ENCODE results near the gene INPP5A.

INPP5A gene

DNA sequence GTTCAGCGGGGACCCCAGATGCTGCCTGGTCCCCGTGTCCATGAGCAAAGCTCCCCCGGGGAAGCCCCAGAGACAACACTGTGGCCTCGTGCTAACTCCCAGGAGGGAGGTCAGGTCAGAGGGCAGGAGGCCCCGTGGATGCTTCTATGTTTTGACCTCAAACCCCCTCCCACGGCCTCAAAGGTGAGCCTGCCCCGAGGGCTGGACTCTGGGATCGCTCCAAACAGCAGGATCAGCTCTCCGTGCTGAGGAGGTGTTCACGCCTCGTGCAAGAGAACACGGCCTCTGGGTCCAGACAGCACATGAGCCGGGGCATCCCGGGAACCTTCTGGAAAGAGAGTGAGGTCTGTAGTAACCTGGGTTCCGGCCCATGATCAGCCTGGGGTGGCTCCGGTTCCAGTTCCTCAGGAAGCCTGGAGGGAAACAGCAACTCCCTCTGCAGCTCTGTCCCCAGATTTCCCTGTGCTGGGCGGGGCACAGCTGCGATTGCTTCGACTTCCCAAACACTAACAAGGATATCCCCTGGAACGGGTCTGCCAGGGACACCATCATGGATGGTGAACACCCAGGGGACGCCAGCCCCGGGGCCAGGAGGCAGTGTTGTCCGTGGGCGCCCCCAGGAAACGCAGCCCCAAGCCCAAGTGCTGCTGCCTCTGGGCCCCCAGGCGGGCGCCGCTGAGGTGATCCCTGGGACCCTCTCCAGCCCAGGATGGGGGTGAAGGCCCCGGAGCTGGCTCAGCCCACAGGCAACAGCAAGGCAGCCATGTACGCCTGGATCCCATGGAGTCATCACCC, 18.0 kb upstream of the INPP5A start:
- DNase-seq: no peak

- DNase-seq: no peak
Observed at GRCh38 chr10:132520177-132520811, 17.3 kb upstream of the INPP5A start.

GRCh38 chr10:132521041-132521465, 16.5 kb upstream of the INPP5A start:
- DNase-seq: no peak

- no peak for DNase-seq
Observed at GRCh38 chr10:132521466-132522102, 16.0 kb upstream of the INPP5A start.

- no peak for DNase-seq
Observed at GRCh38 chr10:132522521-132523411, 14.8 kb upstream of the INPP5A start.

GRCh38 chr10:132523561-132524442, 13.8 kb upstream of the INPP5A start:
- DNase-seq: no peak

DNA sequence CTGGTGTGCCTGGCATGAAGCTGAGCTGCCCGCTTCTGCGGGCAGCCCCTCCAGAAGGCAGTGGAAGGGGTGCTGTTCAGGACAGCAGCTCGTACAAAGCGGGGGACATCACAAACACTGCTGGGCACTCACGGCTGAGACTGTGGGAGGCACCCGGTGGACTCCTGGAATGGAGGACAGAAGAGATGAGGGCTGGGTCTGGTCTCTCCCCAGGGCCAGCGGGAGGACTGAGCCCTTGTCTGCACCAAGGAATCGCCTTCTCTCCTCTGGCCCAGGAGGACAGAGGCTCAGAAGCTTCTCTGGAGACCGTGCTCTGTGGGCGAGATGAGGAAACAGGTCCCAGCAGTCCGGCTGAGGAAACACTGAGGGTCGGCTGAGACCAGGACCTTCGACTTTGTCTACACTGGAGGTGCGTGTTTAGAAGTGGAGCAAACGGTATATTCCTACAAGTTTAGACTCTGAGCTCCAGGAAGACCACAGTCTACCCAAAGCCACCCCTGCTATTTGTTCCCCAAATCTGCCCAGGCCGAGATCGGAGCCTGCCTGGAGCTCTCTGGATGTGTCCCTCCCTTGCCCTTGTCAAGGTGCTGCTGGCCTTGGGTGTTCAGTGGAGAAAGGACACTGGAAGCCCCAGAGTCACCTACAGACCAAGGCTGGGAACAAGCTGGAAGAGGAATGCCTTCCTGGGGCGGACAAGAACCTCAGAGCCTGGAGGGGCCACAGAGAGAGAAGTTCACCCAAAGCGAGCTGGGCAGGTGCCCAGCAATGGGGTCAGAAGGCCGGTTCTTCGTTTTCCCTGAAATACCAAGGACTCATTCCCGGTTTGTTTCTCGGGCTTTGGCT, 12.9 kb upstream of the INPP5A start:
- no peak for DNase-seq

DNA sequence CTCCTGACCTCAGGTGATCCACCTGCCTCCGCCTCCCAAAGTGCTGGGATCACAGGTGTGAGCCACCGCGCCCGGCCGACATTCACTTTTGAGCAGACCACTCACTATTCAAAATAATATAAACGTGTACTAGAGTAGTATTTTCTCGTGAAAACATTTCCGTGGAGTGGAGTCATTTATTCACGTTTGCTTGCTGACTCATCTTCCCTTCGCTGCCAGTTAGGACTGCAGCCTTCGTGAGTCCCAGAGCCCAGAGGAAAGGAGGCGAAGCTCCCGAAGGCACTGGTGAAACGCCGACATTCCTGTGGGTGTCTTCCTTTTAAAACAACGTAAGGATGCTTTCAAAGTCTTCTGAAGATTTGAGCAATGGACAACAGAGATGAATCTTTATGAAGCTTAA, 10.9 kb upstream of the INPP5A start:
- no peak for DNase-seq

GRCh38 chr10:132527339-132528063, 10.1 kb upstream of the INPP5A start:
- no peak for DNase-seq

DNA sequence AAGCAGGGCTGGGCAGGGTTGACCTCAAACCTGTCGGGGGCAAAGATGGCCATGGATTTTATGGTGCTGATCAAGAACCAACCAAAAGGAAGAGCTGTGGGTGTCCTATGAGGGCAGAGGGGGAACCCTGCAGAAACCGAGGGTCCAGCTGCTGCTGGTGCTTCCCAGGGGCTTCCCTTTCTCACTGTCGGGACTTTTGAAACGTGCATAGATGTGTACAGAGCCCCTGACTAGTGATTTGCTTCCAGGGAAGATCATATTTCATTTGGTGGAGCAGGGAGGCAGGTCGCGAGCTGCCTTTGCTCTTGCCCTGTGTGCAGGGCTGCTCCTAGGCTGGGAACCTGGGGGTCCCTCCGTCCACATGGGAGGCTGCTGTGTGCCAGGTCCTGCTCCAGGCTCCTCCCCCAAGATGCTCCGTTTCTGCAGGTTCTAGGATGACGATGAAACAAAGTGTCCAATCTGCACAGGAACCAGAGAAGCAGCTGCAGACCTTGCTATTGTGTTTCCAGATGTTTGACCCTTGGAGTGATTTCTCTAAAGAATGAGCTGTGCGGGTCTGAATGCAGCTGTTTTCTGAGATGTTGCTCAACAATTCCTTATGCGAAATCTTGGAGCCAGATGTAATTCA, 9.4 kb upstream of the INPP5A start:
- DNase-seq: no peak

DNA sequence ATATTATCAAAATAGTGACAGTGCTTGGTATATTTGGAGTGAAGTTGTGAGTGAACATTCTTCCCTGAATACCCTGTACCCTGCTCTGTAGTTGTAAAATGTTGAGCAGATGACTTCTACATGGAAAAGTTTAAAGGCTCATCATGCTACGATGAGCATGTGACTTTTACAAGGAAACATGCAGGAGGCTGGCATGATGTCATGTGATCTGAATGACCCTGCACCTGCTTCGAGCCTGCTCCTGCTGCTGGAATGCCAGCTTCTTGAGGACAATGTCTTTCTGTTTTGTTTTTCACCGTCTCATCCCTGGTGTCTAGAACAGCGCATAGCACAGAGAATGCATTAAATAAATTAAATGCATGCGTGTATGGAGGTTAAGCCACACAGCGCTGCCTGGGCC, 5.4 kb upstream of the INPP5A start:
- no peak for DNase-seq

DNA sequence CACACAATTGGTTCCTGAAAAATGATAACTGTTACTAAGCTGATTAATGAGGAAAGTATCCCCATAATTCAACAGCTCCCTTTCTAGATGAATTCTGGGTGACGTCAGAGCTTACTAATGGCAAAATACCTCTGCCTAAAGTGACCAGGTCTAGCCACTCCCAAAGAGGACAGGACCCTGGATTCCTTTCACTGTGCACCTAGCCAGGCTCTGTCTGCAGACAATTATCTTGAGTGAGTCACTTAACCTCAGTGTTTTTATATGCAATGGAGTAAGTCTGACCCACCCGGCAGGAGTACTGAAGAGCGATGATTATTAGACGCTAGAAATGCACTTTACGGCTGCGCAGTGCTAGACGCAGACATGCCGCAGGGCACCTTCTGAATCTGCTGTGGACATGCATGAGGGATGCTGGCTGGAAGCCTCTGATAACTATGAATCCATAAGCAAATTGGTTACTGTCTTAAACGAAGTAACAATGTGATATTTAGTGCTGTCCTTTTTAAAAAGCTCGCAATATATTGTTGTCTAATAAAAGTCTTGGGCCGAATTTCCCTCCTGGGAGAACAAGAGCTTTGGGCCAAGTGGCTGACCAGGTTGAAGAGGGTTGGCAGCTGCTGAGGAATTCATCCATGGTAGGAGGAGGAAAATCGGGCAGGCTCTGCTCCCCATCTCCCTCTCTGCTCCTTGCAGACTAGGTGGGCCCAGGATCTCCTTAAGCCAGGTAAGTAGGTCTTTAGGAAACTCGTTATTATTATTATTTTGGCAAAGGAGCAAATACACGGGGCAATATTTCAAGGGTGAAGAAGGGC, 4.6 kb upstream of the INPP5A start:
- DNase-seq: peak; percentile 62

- DNase-seq: no peak
Observed at GRCh38 chr10:132533571-132534260, 3.9 kb upstream of the INPP5A start.

GRCh38 chr10:132534391-132535064, 3.1 kb upstream of the INPP5A start:
- DNase-seq: peak; percentile 21

DNA sequence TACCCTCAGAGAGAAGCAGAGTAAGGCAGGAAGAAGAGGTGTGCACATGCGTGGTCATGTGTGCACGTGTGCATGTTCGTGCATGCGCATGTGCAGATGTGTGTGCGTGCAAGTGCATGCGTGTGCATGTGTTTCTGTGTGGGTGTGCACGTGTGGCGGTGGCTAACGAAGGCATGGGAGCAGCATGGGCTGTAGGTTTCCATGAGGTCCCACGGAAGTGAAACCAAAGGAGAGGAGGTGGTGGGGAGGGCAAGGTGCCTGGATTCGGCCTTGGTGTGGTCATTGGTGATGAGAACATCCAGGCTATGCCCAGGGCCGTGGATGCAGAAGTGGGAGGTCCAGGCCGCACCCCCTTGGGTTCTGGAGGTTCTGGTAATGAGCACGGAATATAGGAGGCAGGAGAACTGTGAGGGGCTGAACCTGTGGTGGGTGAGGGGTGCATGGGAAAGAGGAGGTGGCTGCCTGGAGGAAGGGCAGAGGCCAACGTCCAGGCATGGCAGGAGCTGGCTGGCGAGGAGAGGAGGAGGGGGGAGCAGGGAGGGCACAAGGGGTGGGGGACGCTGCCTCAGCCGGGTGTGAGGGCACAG, 2.4 kb upstream of the INPP5A start:
- no peak for DNase-seq

DNA sequence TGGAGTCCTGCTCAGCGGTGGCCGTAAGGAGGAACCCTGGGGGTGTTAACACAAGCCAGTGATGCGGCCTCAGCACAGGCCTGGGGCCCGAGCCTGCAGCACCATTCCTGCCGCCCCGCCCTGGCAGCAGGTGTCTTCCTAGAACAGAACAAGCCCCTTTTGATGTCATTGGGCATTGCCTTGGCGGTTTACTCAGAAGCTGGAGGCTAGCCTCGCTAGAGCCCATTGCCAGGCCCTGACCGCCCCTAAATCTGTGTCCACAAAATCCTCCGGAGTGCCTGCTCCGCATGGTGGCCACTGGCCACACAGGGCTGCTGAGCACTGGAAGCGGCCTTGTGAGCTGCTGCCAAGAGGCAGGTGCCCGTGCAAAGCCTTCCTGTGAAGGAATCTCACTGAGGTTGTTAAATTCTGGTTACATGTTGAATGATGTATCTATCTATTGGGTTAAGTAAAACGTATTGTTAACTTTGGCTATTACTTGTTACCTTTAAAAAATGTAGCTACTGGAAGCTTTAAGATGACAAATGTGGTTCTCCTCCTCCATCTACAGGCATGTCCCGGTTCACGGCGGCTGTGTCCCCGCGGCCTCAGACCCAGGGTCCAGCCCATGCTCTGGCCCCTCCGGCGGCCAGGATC, 1.2 kb upstream of the INPP5A start:
- DNase-seq: peak; percentile 12
